Transverse colon (tissue), 4 donors: ENCODE results near the gene LAD1.

Experiments used
- CTCF ChIP-seq, 5 experiments: fragments of 200-600 bp in 3 of 5; fragments of 450-650 bp in 2 of 5; sonication (generic) in 3 of 5; IDR thresholded peaks; 1 replicate in 2 of 5; 2 replicates in 3 of 5; pipeline ENCODE4 v1.5.1; 2016 to 2017; ENCODE audit warnings: antibody characterized with exemption in 5 of 5, inconsistent platforms in 3 of 5, mild to moderate bottlenecking in 2 of 5, moderate library complexity in 1 of 5
- POLR2A ChIP-seq: fragments of 450-650 bp; IDR thresholded peaks from one replicate; pipeline ENCODE4 v1.6.1; 2016; ENCODE audit warnings: antibody characterized with exemption, mild to moderate bottlenecking, moderate library complexity
- POLR2AphosphoS5 ChIP-seq, 3 donors: sonication (generic); formaldehyde crosslinking; IDR thresholded peaks; one replicate each; pipeline ENCODE4 v1.6.1; 2016; ENCODE audit warnings: antibody characterized with exemption in 3 of 3

DNA sequence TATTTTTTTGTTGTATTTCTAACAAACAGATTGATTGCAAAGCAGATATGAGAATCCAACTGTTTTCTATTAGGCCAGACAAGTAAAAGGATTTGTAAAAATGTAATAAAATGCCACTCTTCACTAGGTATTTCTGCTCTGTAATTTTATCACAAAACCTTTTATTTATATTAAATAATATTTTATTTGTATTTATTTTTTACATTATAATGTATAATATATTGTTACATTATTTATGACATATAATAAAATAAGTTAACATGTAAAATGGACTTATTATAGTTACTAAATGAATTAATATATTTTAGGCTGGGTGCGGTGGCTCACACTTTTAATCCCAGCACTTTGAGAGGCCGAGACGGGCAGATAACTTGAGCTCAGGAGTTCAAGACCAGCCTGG, 35.1 kb upstream of the LAD1 start:
- TF ChIP-seq CTCF (IDR thresholded peaks at IDR 0.05) (no peak), POLR2A (no peak), POLR2AphosphoS5 (IDR thresholded peaks at IDR 0.05) (no peak)
